ENCODE data around the gene TTLL12. TPM values are rescaled to one million over a fixed set of nuclear protein-coding genes. Genes with fewer than 3 reads are reported as not detected.
A peak's percentile ranks its signal among the peaks of the same experiment; 100 is the strongest.

Gene TTLL12
- total RNA-seq, 1 donor from 2014 or later, result 21.4 TPM

GRCh38 chr22:43227239-43227630, 40.3 kb upstream of the TTLL12 start:
- Histone ChIP-seq H3K9ac (ENCODE audit: low read length) (no peak overlapping the region), H4K20me1 (ENCODE audit: insufficient read depth, low read length) (no peaks in the 10 kb centered on the region), H2AFZ (ENCODE audit: low read depth, low read length) (no peak overlapping the region), H3K4me1 (ENCODE audit: insufficient read depth, low read length) (no peaks in the 10 kb centered on the region), H3K79me2 (ENCODE audit: insufficient read depth, low read length) (no peaks in the 10 kb centered on the region), H3K9me3 (ENCODE audit: insufficient read depth, low read depth, low read length) (no peaks in the 10 kb centered on the region), H3K27me3 (ENCODE audit: insufficient read depth, low read length) (peaks cover 6% of the 10 kb centered on the region), H3K36me3 (ENCODE audit: insufficient read depth, low read length) (no peaks in the 10 kb centered on the region), H3K4me3 (ENCODE audit: insufficient read depth, low read depth, low read length) (no peak overlapping the region), H3K4me2 (ENCODE audit: low read length) (no peak overlapping the region), H3K27ac (ENCODE audit: low read depth, low read length) (no peak overlapping the region)
- H3K36me3 Mint-ChIP-seq (ENCODE audit: low read depth, unreplicated experiment), result peaks cover 1% of the 10 kb centered on the region
- H3K27me3 Mint-ChIP-seq (ENCODE audit: low read depth, unreplicated experiment), result peaks cover 39% of the 10 kb centered on the region
- TF ChIP-seq, protein P1, sequence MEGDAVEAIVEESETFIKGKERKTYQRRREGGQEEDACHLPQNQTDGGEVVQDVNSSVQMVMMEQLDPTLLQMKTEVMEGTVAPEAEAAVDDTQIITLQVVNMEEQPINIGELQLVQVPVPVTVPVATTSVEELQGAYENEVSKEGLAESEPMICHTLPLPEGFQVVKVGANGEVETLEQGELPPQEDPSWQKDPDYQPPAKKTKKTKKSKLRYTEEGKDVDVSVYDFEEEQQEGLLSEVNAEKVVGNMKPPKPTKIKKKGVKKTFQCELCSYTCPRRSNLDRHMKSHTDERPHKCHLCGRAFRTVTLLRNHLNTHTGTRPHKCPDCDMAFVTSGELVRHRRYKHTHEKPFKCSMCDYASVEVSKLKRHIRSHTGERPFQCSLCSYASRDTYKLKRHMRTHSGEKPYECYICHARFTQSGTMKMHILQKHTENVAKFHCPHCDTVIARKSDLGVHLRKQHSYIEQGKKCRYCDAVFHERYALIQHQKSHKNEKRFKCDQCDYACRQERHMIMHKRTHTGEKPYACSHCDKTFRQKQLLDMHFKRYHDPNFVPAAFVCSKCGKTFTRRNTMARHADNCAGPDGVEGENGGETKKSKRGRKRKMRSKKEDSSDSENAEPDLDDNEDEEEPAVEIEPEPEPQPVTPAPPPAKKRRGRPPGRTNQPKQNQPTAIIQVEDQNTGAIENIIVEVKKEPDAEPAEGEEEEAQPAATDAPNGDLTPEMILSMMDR (IDR thresholded peaks at IDR 0.05; ENCODE audit: insufficient read depth, low read depth, low read length), result no peak
- TF ChIP-seq EZH2 (IDR thresholded peaks at IDR 0.05; ENCODE audit: insufficient read depth, low read length), result no peak
- no peak overlapping the region for H3K27ac Mint-ChIP-seq (ENCODE audit: unreplicated experiment)
- no peak overlapping the region for H3K4me3 Mint-ChIP-seq (ENCODE audit: unreplicated experiment)
- peaks cover 14% of the 10 kb centered on the region for H3K4me1 Mint-ChIP-seq (ENCODE audit: low read depth, unreplicated experiment)
- H3K9me3 Mint-ChIP-seq (ENCODE audit: unreplicated experiment), result no peaks in the 10 kb centered on the region
- FAIRE-seq (no peak), DNase-seq (ENCODE audit: low read depth) (no peak)

- Histone ChIP-seq H2AFZ (ENCODE audit: low read depth, low read length) (peak overlapping the region; percentile 41), H3K9me3 (ENCODE audit: insufficient read depth, low read depth, low read length) (no peaks in the 10 kb centered on the region)
- peak; percentile 16 for DNase-seq (ENCODE audit: low read depth)
These were observed 39.7 kb upstream of the TTLL12 start for GRCh38 chr22:43226377-43227238.

More at GRCh38 chr22:43226377-43227238, 39.7 kb upstream of the TTLL12 start:
- no peaks in the 10 kb centered on the region for H3K36me3 ChIP-seq (ENCODE audit: insufficient read depth, low read length)
- no peak overlapping the region for H3K9ac ChIP-seq (ENCODE audit: low read length)
- Mint-ChIP-seq H3K27me3 (ENCODE audit: low read depth, unreplicated experiment) (peaks cover 39% of the 10 kb centered on the region), H3K4me1 (ENCODE audit: low read depth, unreplicated experiment) (peaks cover 14% of the 10 kb centered on the region), H3K4me3 (ENCODE audit: unreplicated experiment) (no peak overlapping the region), H3K9me3 (ENCODE audit: unreplicated experiment) (no peaks in the 10 kb centered on the region), H3K27ac (ENCODE audit: unreplicated experiment) (no peak overlapping the region), H3K36me3 (ENCODE audit: low read depth, unreplicated experiment) (peaks cover 1% of the 10 kb centered on the region)
- H3K79me2 ChIP-seq (ENCODE audit: insufficient read depth, low read length), result no peaks in the 10 kb centered on the region
- no peak overlapping the region for H3K4me2 ChIP-seq (ENCODE audit: low read length)
- no peaks in the 10 kb centered on the region for H3K4me1 ChIP-seq (ENCODE audit: insufficient read depth, low read length)
- peaks cover 4% of the 10 kb centered on the region for H3K27me3 ChIP-seq (ENCODE audit: insufficient read depth, low read length)
- FAIRE-seq, result no peak
- H3K4me3 ChIP-seq (ENCODE audit: insufficient read depth, low read depth, low read length), result no peak overlapping the region
- no peak for TF ChIP-seq EZH2 (IDR thresholded peaks at IDR 0.05; ENCODE audit: insufficient read depth, low read length)
- TF ChIP-seq, protein P1 (IDR thresholded peaks at IDR 0.05; ENCODE audit: insufficient read depth, low read depth, low read length), result no peak
- no peak overlapping the region for H3K27ac ChIP-seq (ENCODE audit: low read depth, low read length)
- H4K20me1 ChIP-seq (ENCODE audit: insufficient read depth, low read length), result no peaks in the 10 kb centered on the region

All from astrocyte (in vitro differentiated cells and primary cell).